BE2C (cell line): Measurements from ENCODE around the gene COL9A3.

Experiments
- DNase-seq: peaks from one replicate; pipeline ENCODE4 v3.0.0-alpha.2; 2020
- H3K27me3 ChIP-seq: fragments of 250-450 bp; sonication (Bioruptor Pico); 2 replicates; pipeline ENCODE4 v1.5.1; 2020; ENCODE audit warnings: mild to moderate bottlenecking
- H3K36me3 ChIP-seq: fragments of 250-450 bp; sonication (Bioruptor Pico); 2 replicates; pipeline ENCODE4 v1.5.1; 2020; ENCODE audit warnings: mild to moderate bottlenecking
- H3K4me1 ChIP-seq: fragments of 250-450 bp; sonication (Bioruptor Pico); 2 replicates; pipeline ENCODE4 v1.5.1; 2020
- H3K4me3 ChIP-seq: 2 replicates; pipeline ENCODE4 v1.5.1; 2011; ENCODE audit warnings: low read depth, low read length
- H3K9me3 ChIP-seq: fragments of 250-450 bp; sonication (Bioruptor Pico); 2 replicates; pipeline ENCODE4 v1.5.1; 2020
- TF ChIP-seq, protein P1 (sequence below): IDR thresholded peaks from 2 replicates; pipeline ENCODE4 v1.5.1; 2012; ENCODE audit warnings: mild to moderate bottlenecking, low read depth, low read length

The COL9A3 gene

GRCh38 chr20:62834967-62835730 lies 18.3 kb downstream of the COL9A3 start:
- Histone ChIP-seq H3K36me3 (no peaks in the 10 kb centered on the region), H3K4me3 (no peak overlapping the region), H3K4me1 (peaks cover 27% of the 10 kb centered on the region), H3K27me3 (no peaks in the 10 kb centered on the region), H3K9me3 (no peaks in the 10 kb centered on the region; the same call in 1 of the 2 replicates)
- TF ChIP-seq, protein P1, sequence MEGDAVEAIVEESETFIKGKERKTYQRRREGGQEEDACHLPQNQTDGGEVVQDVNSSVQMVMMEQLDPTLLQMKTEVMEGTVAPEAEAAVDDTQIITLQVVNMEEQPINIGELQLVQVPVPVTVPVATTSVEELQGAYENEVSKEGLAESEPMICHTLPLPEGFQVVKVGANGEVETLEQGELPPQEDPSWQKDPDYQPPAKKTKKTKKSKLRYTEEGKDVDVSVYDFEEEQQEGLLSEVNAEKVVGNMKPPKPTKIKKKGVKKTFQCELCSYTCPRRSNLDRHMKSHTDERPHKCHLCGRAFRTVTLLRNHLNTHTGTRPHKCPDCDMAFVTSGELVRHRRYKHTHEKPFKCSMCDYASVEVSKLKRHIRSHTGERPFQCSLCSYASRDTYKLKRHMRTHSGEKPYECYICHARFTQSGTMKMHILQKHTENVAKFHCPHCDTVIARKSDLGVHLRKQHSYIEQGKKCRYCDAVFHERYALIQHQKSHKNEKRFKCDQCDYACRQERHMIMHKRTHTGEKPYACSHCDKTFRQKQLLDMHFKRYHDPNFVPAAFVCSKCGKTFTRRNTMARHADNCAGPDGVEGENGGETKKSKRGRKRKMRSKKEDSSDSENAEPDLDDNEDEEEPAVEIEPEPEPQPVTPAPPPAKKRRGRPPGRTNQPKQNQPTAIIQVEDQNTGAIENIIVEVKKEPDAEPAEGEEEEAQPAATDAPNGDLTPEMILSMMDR, result no peak
- DNase-seq, result no peak

GRCh38 chr20:62835931-62836861 lies 19.3 kb downstream of the COL9A3 start:
- DNase-seq, result no peak
- Histone ChIP-seq H3K4me1 (peaks cover 27% of the 10 kb centered on the region), H3K27me3 (no peaks in the 10 kb centered on the region), H3K4me3 (no peak overlapping the region), H3K36me3 (no peaks in the 10 kb centered on the region), H3K9me3 (no peaks in the 10 kb centered on the region; the same call in 1 of the 2 replicates)
- TF ChIP-seq, protein P1, result no peak

DNA sequence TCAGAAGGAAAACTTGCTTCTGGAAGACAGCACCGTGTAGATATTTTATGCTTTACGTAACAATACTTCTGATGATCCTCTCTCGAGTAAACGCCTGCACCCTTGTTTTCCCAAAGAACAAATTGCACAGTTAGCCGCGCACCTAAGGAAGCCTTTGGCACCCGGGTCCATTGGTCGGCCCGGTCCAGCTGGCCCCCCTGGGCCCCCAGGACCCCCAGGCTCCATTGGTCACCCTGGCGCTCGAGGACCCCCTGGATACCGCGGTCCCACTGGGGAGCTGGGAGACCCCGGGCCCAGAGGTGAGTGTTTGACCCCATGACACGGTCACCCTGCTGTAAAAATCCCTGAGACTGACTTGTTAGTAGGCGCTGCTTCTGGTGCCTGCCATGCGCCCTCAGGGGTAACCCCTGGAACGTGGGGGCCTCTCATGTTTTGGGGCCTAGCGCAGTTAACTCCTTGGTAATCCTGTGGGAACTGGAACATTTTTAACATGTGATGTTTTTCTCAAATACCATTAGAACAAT lies 20.2 kb downstream of the COL9A3 start:
- TF ChIP-seq, protein P1, result no peak
- DNase-seq, result no peak
- peaks cover 23% of the 10 kb centered on the region for H3K4me1 ChIP-seq

GRCh38 chr20:62837790-62838127 lies 20.9 kb downstream of the COL9A3 start:
- Histone ChIP-seq H3K9me3 (no peaks in the 10 kb centered on the region; the same call in 1 of the 2 replicates), H3K4me1 (peaks cover 18% of the 10 kb centered on the region), H3K27me3 (no peaks in the 10 kb centered on the region), H3K36me3 (no peaks in the 10 kb centered on the region), H3K4me3 (no peak overlapping the region)
- TF ChIP-seq, protein P1, result no peak
- no peak for DNase-seq

More for the DNA sequence above, 20.2 kb downstream of the COL9A3 start:
- Histone ChIP-seq H3K9me3 (no peaks in the 10 kb centered on the region; the same call in 1 of the 2 replicates), H3K36me3 (no peaks in the 10 kb centered on the region), H3K27me3 (no peaks in the 10 kb centered on the region), H3K4me3 (no peak overlapping the region)

GRCh38 chr20:62838128-62838891 lies 21.5 kb downstream of the COL9A3 start:
- peak; percentile 86 for DNase-seq
- Histone ChIP-seq H3K36me3 (no peaks in the 10 kb centered on the region), H3K4me3 (no peak overlapping the region), H3K4me1 (peaks cover 16% of the 10 kb centered on the region), H3K9me3 (no peaks in the 10 kb centered on the region; the same call in 1 of the 2 replicates), H3K27me3 (no peaks in the 10 kb centered on the region)
- TF ChIP-seq, protein P1, result no peak
